Neural progenitor cell (in vitro differentiated cells): ENCODE results near the gene GGT6.

ENCODE experiments used
- CTCF ChIP-seq: fragments of 200-600 bp; sonication (generic); IDR thresholded peaks from 2 replicates; pipeline ENCODE4 v1.5.1; 2017; ENCODE audit warnings: antibody characterized with exemption, mild to moderate bottlenecking
- EZH2 ChIP-seq: fragments of 200-600 bp; sonication (generic); IDR thresholded peaks from 2 replicates; pipeline ENCODE4 v1.6.1; 2017; ENCODE audit warnings: antibody characterized with exemption, mild to moderate bottlenecking, moderate library complexity
- EZH2phosphoT487 ChIP-seq: fragments of 200-600 bp; sonication (generic); IDR thresholded peaks from 2 replicates; pipeline ENCODE4 v1.6.1; 2017; ENCODE audit warnings: antibody characterized with exemption

GRCh38 chr17:4558347-4558971 lies 1.9 kb downstream of the GGT6 start:
- TF ChIP-seq EZH2 (no peak), CTCF (no peak), EZH2phosphoT487 (no peak)
